T1000 (cell line): ENCODE measurements around the gene PLCL2.

Source experiments
- DNase-seq: peaks from one replicate; lab custom pipeline; 2025; ENCODE audit warnings: mixed read lengths; lab: John Stamatoyannopoulos, UW

The PLCL2 gene

GRCh38 chr3:17044855-17045254, 160.1 kb downstream of the PLCL2 start:
- DNase-seq, result no peak

GRCh38 chr3:17045705-17046104, 160.9 kb downstream of the PLCL2 start:
- DNase-seq, result no peak

DNA sequence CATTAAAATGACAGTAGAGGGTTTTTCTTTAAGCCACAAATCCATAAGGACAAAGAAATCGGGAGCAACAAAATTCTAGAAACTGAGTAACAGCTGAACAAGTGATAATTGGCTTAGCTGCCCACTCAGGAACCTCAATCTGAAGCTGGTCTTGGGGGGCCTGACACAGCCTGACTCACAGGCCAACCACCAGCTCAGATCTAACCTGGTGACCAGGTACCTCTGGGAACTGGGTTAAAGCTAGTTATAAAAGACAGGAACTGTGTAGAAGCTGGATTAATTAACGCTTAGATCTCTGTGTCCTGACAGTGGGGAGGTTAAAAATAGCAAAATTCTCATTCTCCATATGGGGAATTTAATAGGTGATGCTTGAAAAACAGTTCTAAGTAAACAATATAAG, 161.9 kb downstream of the PLCL2 start:
- DNase-seq, result no peak

DNA sequence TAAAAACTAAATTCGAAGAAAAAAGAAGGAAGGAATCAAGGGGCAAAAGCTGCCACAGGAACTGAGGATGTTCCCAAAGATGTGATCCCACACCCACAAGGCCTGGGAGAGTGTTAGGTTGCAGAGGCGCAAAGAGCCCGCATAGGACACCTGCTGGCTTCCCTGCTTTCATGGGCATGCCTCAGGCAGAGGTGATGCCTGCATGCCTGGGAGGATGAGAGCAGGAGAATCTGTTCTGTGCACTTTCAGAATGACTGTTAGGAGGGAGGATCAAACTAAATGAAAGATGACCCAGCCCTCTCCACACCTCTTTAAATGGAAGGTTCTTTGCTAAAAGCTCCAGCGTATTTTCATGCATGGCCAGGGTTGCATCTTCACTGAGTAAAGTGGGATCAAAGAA, 162.4 kb downstream of the PLCL2 start:
- DNase-seq, result no peak

- no peak for DNase-seq
These were observed 163.1 kb downstream of the PLCL2 start for GRCh38 chr3:17047894-17048293.

DNA sequence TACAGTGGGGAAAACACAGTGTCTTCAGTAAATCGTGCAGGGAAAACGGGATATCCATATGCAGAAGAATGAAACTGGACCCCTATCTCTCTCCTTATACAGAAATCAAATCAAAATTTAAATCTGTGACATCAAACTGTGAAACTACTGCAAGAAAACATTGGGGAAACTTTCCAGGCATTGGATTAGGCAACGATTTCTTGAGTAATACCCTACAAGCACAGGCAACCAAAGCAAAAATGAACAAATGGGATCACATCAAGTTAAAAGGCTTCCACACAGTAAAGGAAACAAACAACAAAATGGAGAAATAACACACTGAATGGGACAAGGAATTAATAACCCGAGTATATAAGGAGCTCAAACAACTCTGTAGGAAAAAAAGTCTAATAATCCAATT, 165.3 kb downstream of the PLCL2 start:
- no peak for DNase-seq

DNA sequence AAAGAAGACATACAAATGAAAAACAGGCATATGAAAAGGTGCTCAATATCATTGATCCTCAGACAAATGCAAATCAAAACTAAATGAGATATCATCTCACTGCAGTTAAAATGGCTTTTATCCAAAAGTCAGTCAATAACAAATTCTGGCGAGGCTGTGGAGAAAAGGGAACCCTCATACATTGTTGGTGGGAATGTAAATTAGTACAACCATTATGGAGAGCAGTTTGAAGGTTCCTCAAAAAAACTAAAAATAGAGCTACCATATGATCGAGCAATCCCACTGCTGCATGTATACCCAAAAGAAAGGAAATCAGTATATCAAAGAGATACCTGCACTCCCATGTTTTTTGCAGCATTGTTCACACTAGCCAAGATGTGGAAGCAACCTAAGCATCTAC, 165.8 kb downstream of the PLCL2 start:
- DNase-seq, result no peak

- no peak for DNase-seq
These were observed 167.6 kb downstream of the PLCL2 start for GRCh38 chr3:17052363-17052762.

- DNase-seq, result no peak
These were observed 169.7 kb downstream of the PLCL2 start for GRCh38 chr3:17054301-17054981.

DNA sequence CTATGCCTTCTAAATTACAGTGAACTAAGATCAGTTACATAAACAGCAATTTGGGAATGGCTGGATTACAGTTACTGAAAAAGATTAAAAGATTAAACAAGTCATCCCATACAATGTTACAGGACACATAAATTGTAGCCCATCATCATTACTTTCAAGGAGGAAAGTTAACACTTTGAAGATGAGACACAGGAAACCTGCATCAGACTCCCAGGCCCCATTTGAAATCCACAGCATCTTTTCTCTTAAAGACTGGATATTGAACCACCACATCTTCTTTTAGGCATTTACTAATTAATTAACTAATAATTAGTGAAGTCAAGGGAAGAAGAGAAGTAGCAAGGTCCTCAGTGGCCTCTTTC, 170.2 kb downstream of the PLCL2 start:
- DNase-seq, result no peak

DNA sequence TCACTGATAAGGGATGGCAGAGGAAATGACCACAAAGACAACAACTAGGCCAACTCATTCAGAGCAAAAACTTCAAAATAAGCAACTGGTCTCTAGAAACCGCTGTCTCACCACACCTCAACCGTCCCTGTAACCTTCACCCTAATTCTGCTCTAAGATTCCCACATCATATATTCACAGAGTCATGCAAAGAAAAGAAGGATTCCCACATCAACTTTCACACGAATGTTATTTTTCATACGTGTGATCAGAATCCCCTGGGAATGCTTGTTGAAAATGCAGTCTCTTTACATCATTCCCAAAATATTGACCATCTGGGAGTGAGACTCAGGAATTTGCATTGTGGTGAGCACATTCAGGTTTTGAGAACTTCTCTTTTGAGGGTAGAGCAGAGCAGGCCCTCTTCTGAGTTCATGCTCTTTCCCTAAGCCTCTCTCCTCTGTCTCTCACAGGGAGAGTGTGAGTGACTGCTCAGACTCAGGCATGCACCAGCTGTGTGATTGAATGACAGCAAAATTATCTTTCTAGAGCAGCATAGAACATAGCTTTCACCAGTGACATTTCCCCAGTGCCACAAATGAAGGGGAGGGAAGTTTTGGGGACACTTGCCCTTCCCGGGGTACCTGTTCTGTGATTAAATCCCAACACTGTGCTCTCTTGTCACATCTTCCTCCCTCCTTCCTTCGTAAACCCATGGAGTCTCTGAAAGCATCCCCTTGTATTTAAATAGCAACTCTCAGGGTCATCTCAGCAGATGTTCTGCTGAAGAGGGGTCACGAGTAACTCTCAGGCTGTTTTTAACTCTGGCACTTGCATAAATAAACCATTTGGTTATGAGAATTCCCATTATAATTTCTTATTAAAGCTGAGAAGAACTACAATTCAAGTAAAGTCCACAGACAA, 170.9 kb downstream of the PLCL2 start:
- no peak for DNase-seq

DNA sequence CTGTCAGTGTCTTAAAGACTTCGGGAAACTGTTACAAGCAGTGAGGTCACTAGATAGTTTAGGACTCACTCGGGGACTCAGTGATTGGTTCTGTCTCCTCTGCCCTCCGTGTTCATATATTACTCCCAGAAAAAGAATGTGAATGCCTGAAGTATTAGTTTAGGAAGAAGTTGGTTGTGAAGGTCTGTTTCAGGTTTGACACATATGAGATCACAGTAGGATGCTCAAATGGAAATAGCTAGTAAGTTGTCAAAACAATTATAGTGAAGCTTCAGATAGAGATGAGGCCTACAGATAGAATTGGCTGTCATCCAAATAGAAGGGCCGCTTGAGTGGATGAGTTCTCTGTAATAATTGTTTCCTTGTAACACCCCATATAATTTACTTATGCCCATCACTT, 172.6 kb downstream of the PLCL2 start:
- DNase-seq, result no peak

GRCh38 chr3:17059989-17060550, 175.3 kb downstream of the PLCL2 start:
- no peak for DNase-seq

DNA sequence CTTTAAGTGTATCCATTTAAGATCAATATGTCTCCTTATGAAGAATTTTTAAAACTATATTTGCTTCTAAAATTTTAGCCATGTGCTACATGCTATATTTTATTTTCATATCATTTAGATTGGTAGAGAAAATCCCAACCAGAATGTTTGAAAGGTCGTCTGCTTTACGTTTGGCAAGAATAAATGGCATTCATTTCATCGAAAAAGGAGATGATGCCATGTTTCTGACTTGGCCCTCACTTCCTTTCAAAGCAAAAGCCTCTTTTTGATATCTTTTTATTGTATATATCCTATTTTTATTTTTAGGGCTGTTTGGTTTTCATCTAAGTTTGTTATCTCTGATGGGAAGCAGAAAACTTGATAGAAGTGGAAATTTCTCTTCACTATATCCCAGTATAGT, 176.2 kb downstream of the PLCL2 start:
- no peak for DNase-seq

- no peak for DNase-seq
These were observed 178.0 kb downstream of the PLCL2 start for GRCh38 chr3:17062736-17063135.

DNA sequence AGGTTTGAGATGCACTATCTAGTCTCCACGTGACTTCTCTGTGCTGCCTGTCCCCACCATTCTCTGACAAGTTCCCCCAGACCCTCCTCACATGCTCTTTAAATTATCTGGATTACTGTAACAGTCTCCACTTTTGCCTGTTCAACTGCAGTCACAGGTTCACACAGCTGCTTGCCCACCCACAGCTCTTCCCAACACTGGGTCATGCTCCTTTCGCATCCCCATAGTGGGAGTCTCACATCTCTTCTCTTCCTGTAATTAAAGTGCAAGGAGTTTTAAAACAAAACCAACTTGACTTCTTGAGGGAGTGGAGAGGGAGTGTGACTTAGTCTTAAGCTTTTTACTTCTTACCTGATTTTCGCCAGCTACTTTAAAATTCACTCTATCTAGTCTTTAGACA, 178.8 kb downstream of the PLCL2 start:
- no peak for DNase-seq

DNA sequence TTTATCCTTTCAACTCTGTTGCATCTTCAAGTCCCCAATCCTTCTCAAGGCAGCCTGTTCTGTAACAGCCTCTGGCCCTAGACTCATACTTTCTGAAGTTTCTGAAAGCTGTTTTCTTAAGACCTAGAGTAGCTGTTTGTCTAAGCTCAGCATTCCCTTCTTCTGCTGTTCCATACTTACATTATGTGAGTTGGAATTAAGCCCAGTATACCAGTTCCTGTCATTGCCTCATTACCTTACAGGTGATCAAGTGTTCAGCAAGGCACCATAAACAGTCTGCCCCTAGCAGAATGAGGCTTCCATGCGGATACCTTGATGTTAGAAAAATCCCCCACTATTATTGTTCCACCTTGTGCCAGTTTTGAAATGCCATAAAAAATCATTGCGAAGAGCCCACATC, 180.6 kb downstream of the PLCL2 start:
- DNase-seq, result no peak

- no peak for DNase-seq
These were observed 181.1 kb downstream of the PLCL2 start for GRCh38 chr3:17065881-17066280.

GRCh38 chr3:17069754-17070153, 185.0 kb downstream of the PLCL2 start:
- no peak for DNase-seq

DNA sequence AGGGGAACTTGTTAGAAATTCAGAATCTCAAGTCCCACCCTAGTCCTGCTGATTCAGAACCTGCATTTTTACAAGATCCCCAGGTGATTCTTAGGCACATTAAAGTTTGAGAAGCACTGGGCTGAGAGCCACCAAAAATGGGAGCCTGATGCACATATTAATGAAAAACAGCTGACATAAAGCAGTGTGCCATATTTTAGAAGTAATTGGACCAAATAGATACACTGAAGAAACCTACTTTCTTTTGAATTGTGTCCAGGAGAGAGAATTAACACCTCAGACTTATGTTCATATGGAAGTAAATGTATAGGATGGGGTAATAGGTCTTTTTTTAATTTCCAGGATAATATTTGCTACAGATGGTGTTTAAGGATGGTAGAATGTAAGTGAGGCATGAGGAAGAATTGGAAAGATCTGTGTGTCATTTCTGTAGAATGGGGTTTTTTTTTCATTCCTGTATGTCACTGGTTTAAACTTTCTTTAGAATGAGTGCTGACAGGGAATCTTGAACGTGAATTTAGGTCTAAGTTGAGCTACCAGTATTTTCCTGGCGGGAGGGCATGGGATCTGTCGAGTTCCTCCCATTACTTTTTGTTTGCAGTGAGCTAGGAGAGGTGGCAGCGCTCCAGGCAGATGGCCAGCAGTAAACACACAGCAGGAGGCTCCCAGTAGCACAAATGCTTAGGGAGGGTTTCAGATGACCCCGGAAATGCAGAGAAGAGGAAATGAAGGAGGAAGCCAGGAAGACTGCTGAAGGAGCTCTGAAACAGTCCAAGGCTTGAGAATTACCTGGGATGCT, 185.6 kb downstream of the PLCL2 start:
- DNase-seq, result peak; percentile 11

GRCh38 chr3:17074559-17074958, 189.8 kb downstream of the PLCL2 start:
- DNase-seq, result no peak

- no peak for DNase-seq
These were observed 190.6 kb downstream of the PLCL2 start for GRCh38 chr3:17075358-17075757.
